Heart left ventricle (tissue), 13 donors: Measurements from ENCODE around the gene GC.

Experiments
- CTCF ChIP-seq, 12 donors: fragments of 200-600 bp; sonication (generic) in 4 of 12; IDR thresholded peaks; one replicate each; pipeline versions ENCODE4 v1.5.0 to v1.8.0; 2018 to 2022; ENCODE audit warnings: antibody characterized with exemption in 12 of 12, mild to moderate bottlenecking in 5 of 12
- POLR2A ChIP-seq, 2 donors: fragments of 450-650 bp; IDR thresholded peaks; one replicate each; pipeline ENCODE4 v1.6.1; 2017; ENCODE audit warnings: antibody characterized with exemption in 2 of 2, mild to moderate bottlenecking in 2 of 2, moderate library complexity in 2 of 2
- donor health status: ischemic (EF 13 %, LVEDD 7.1; RV severe dilation, severe dysfunction).
- donor health status: DM: no; HTN: yes; CAD: no.
- donor health status: DM: no; HTN: no; CAD: no.
- donor health status: ischemic (EF 25% LVEDD 6.9; RV normal size, moderate dysfunction).
- donor health status: ischemic (EF 25% LVEDD 5.7; RV mildly dilated, moderate dysfunction).
- donor health status: ischemic (EF 35%, LVEDD 5.7; RV mildly dilated, moderate dysfunction).
- donor health status: nonischemic (EF 11% LVEDD 7.7; RV severe dilation, severe dysfunction).
- donor health status: DM: yes; HTN: yes; CAD: no.
- donor health status: PGD.
- donor health status: ischemic (EF 29% LVEDD 5.4; RV normal size, mild dysfunction).
- donor health status: nonischemic (EF 23%, LVEDD 6.1; RV moderate dilation, normal function).

- TF ChIP-seq CTCF (IDR thresholded peaks at IDR 0.05) (peak in 2 of 12 donors; percentile 9 to 16), POLR2A (IDR thresholded peaks at IDR 0.05) (no peak)
These were observed 11.3 kb downstream of the GC start for GRCh38 chr4:71772592-71772991.
